ENCODE measurements around the gene RFX2. TPM values are rescaled to one million over a fixed set of nuclear protein-coding genes. Genes with fewer than 3 reads are reported as not detected.

RFX2 gene
- total RNA-seq, 1 donor from 2014 or later: 7.3 TPM

DNA sequence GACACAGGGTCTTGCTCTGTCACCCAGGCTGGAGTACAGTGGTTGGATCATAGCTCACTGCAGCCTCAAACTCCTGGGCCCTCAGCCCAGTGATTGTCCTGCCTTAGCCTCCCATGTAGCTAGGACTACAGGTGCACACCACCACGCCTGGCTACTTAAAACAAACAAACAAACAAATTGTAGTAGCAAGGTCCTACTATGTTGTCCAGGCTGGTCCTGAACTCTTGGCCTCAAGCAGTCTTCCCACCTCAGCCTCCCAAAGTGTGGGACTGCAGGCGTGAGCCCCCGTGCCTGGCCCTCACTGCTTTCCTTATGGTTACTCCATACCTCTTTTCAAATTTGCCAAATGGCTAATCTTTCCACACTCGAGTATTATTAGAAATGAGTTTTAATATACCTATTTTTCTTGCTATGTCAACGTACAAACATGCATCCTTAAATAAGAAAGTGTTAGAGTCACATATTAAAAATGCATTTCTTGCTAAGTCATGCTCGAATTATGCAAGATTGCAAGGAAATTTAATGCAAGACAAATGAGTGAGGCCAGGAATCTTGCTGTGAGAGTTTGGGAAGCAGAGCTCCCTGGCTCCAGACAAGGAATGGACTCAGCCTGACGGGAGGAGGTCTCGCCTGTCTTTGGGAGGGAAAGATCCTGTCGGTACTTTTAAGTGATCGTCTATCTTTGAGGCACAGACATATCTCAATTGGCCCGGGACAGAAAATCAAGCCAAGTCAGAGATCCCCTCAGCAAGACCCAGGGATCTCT, 39.4 kb downstream of the RFX2 start:
- peaks cover 23% of the 10 kb centered on the region for H3K27me3 Mint-ChIP-seq (ENCODE audit: low read depth)
- TF ChIP-seq, protein P1, sequence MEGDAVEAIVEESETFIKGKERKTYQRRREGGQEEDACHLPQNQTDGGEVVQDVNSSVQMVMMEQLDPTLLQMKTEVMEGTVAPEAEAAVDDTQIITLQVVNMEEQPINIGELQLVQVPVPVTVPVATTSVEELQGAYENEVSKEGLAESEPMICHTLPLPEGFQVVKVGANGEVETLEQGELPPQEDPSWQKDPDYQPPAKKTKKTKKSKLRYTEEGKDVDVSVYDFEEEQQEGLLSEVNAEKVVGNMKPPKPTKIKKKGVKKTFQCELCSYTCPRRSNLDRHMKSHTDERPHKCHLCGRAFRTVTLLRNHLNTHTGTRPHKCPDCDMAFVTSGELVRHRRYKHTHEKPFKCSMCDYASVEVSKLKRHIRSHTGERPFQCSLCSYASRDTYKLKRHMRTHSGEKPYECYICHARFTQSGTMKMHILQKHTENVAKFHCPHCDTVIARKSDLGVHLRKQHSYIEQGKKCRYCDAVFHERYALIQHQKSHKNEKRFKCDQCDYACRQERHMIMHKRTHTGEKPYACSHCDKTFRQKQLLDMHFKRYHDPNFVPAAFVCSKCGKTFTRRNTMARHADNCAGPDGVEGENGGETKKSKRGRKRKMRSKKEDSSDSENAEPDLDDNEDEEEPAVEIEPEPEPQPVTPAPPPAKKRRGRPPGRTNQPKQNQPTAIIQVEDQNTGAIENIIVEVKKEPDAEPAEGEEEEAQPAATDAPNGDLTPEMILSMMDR (IDR thresholded peaks at IDR 0.05; ENCODE audit: unreplicated experiment): no peak
- H3K9me3 Mint-ChIP-seq: peaks cover 10% of the 10 kb centered on the region
- no peak overlapping the region for H3K4me3 Mint-ChIP-seq
- DNase-seq (ENCODE audit: low spot score in 2 of 2, unreplicated experiment in 2 of 2): no peak
- H3K4me1 Mint-ChIP-seq: peaks cover 16% of the 10 kb centered on the region
- no peak overlapping the region for H3K27ac Mint-ChIP-seq
- no peaks in the 10 kb centered on the region for H3K36me3 Mint-ChIP-seq

DNA sequence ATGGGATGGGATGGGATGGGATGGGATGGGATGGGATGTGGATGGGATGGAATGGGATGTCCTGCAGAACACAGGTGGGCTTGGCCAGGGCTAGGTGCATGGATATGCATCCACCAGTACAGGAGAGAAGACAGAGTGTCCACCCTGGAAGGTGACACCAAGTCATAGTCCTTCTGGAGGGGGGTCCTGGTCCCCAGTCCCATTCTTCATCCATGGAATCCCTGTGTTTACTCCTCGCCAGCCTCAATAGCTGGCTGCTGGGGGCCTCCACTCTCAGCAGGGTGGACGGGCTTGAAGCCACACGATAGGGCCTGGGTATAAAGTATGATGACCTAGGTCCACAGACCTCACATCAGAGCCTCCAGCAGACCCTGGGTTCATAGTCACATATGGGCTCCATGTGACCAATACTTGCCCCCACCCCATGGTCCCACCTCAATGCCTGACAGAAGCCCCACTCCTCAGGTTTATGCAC, 40.1 kb downstream of the RFX2 start:
- no peaks in the 10 kb centered on the region for H3K36me3 Mint-ChIP-seq
- DNase-seq (ENCODE audit: low spot score in 2 of 2, unreplicated experiment in 2 of 2): no peak
- H3K4me1 Mint-ChIP-seq: peaks cover 20% of the 10 kb centered on the region
- TF ChIP-seq, protein P1 (IDR thresholded peaks at IDR 0.05; ENCODE audit: unreplicated experiment): no peak
- peaks cover 10% of the 10 kb centered on the region for H3K9me3 Mint-ChIP-seq
- no peak overlapping the region for H3K27ac Mint-ChIP-seq
- H3K4me3 Mint-ChIP-seq: no peak overlapping the region
- peaks cover 17% of the 10 kb centered on the region for H3K27me3 Mint-ChIP-seq (ENCODE audit: low read depth)

DNA sequence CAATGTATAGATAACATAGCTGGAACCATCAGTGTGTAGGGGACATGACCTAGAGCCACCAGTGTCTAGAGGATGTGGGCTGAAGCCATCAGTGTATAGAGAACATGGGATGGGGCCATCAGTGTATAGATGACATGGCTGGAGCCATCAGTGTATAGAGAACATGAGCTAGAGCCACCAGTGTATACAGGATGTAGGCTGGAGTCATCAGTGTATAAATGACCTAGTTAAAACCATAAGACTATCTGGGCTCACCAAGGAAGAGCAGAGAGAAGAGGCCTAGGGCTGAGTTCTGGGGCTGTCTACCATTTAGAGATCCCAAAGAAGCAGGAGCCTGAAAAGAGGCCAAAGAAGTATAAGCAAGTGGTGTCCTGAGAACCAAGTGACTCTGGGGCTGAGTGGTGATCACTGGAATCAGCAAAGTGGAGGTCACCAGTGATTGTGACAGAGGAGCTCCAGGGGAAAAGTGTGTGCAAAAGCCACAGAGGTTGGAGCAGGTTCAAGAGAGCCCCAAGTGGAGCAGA, 41.0 kb downstream of the RFX2 start:
- TF ChIP-seq, protein P1 (IDR thresholded peaks at IDR 0.05; ENCODE audit: unreplicated experiment): no peak
- H3K4me1 Mint-ChIP-seq: peaks cover 22% of the 10 kb centered on the region
- H3K27me3 Mint-ChIP-seq (ENCODE audit: low read depth): peaks cover 13% of the 10 kb centered on the region
- no peak overlapping the region for H3K27ac Mint-ChIP-seq
- H3K9me3 Mint-ChIP-seq: peaks cover 10% of the 10 kb centered on the region
- H3K4me3 Mint-ChIP-seq: no peak overlapping the region
- DNase-seq (ENCODE audit: low spot score in 2 of 2, unreplicated experiment in 2 of 2): no peak
- H3K36me3 Mint-ChIP-seq: no peaks in the 10 kb centered on the region

DNA sequence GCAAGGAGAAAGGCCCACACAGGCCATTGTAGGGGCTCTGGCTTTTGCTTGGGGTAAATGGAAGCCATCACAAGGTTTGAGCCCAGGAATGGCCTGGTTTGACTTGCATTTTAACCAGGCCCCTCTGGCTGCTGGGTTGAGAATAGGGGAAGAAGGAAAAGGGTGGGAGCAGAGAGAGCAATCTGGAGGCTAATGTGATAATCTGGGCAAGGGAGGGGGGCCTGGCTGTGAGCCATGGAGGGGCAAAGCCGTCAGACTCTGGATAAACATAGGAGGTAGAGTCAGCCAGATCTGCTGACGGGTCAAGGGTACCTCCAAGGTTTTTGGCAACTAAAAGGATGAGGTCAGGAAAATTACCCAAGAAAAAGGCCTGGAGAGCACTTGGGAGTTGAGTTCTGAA, 41.6 kb downstream of the RFX2 start:
- TF ChIP-seq, protein P1 (IDR thresholded peaks at IDR 0.05; ENCODE audit: unreplicated experiment): no peak
- H3K9me3 Mint-ChIP-seq: peaks cover 10% of the 10 kb centered on the region
- no peak overlapping the region for H3K4me3 Mint-ChIP-seq
- H3K27ac Mint-ChIP-seq: no peak overlapping the region
- H3K27me3 Mint-ChIP-seq (ENCODE audit: low read depth): peaks cover 19% of the 10 kb centered on the region
- H3K4me1 Mint-ChIP-seq: peaks cover 22% of the 10 kb centered on the region
- H3K36me3 Mint-ChIP-seq: no peaks in the 10 kb centered on the region
- DNase-seq (ENCODE audit: low spot score in 2 of 2, unreplicated experiment in 2 of 2): no peak

DNA sequence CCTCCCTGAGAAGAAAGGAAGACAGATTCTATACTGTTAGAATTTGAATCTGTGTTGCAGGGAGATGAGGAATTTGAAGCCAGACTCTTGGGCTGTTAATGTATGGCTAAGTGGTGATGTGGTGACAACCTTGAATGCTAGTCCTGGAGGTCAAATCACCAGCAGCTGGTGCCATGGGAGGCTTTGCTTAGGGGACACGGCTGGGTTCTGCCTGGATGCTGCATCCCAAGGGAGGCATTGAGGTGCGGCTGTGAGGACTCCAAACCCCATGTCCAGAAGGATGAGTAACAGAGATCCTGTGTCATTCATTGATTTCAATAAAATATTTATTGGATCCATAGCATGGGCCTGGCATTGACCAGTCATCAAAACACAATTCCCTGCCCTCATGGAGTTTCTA, 42.3 kb downstream of the RFX2 start:
- no peak for DNase-seq (ENCODE audit: low spot score in 2 of 2, unreplicated experiment in 2 of 2)
- Mint-ChIP-seq H3K27me3 (ENCODE audit: low read depth) (peaks cover 21% of the 10 kb centered on the region), H3K4me1 (peaks cover 22% of the 10 kb centered on the region), H3K36me3 (no peaks in the 10 kb centered on the region), H3K4me3 (no peak overlapping the region), H3K9me3 (peaks cover 10% of the 10 kb centered on the region), H3K27ac (no peak overlapping the region)
- TF ChIP-seq, protein P1 (IDR thresholded peaks at IDR 0.05; ENCODE audit: unreplicated experiment): no peak

All from mesothelial cell of epicardium (in vitro differentiated cells).